Activated CD4-positive, alpha-beta T cell treated with anti-CD3 and anti-CD28 coated beads, Interleukin-2, Interleukin-6, amounts not matched to agents 100 ng/mL and 50 ng/mL, durations not matched to agents 16 hours and 8 hours (primary cell): ENCODE measurements around the gene SLBP.

Experiments
- DNase-seq: peaks from one replicate; pipeline ENCODE4 v3.0.0-alpha.2; 2020

The SLBP gene

GRCh38 chr4:1647432-1647831, 64.7 kb downstream of the SLBP start:
- DNase-seq, result no peak

- DNase-seq, result no peak
Observed at GRCh38 chr4:1646690-1647089, 65.4 kb downstream of the SLBP start.

GRCh38 chr4:1644891-1645657, 67.0 kb downstream of the SLBP start:
- no peak for DNase-seq

GRCh38 chr4:1643971-1644735, 68.0 kb downstream of the SLBP start:
- DNase-seq, result no peak
